ENCODE data around the gene CAPSL.
"Not testable (repeated sequence)": the region's sequence is repeated elsewhere in the genome, so short reads cannot be mapped to it uniquely, and the experiment has no call there.

The CAPSL gene

DNA sequence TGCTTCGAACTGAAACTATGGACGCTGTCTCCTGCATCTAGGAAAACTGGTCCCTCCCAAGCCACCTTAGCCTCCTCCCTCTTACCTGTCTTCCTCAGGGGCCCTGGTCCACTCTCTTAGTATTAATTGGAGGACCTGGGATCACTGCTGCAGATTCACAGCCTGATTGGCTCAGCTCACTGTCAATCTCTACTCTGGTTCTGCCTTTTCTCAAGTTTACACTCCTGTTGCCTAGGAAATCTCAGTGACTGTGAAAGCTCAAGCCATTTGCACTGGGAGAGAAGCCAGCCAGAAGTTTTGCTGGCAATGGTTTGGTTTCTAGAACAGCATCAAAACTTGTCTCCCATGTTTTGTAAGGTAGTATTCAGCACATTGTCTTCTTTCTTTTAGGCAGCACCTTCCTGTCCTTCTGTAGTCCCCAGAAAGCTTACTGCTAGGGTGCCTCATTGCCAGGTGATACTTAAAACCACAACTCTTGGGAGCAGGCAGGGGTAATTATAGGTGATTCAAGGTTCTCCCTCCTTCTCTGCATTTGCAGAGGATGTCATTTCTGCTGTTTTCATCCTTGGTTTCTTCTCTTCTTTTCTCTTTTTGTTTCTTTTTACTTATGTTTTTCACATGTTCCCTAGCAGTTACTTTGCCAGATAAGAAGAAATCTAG lies at the start of gene CAPSL:
Gene CAPSL, minus strand, starts transcription at position 55 of the 660 bp plus-strand sequence. CDS start 17,502 bp downstream, outside the sequence.
- DNase-seq = no peak

DNA sequence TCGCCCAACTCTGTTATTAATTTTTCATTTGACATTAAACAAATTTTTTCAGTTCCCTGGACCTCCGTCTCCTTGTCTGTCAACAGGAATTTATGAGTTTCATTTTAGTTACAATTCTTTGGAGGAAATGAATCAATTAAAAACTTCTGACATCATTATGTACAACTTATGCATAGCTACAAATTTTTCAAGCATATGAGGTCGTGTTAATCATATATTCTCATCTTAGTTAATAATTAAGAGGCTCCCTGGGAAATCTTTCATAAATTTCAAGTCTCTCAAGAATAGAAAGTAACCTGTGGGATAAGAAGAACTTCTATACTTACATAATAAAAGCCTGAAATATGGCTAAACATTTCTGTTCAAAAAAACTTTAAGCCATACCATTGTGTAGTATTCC lies 49.4 kb upstream of the CAPSL start:
- no peak for DNase-seq

DNA sequence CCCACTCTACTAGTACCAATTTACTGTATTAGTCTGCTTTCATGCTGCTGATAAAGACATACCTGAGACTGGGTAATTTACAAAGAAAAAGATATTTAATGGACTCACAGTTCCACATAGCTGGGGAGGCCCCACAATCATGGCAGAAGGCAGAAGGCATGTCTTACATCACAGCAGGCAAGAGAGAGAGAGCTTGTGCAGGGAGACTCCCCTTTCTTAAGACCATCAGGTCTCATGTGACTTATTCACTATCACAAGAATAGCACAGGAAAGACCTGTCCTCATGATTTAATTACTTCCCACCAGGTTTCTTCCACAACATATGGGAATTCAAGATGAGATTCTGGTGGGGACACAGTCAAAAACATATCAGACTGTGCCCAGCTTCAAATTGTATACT lies 41.3 kb upstream of the CAPSL start:
- DNase-seq = no peak

DNA sequence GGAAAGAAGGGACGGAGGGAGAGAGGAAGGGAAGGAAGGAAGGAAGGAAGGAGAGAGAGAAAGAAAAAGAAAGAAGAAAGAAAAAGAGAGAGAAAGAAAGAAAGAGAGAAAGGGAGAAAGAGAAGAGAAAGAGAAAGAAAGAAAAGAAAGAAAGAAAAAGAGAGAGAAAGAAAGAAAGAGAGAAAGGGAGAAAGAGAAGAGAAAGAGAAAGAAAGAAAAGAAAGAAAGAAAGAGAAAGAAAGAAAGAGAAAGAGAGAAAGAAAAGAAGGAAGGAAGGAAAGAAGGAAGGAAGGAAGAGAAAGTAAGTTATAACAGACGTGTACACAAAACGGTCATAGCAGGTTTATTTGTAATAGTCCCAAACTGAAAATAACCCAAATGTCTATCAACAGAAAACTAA lies 38.4 kb upstream of the CAPSL start:
- DNase-seq = not testable (repeated sequence)

DNA sequence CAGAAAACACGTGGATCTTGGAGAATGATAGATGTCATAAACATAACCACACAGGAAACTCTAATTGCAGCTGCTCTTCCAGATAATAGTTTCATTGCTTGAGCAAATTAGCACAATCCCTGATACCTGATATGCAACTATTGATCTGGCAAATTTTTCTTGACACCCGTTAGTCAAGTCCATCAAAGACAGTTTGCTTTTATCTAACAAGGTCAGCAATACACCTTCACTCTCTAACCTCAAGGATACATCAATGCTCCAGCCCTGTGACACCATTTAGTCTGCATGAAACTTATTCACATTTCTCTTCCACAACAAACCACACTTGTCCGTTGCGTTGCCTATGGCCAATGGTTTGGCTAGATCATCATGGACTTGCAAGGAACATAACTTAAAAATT lies 36.1 kb upstream of the CAPSL start:
- no peak for DNase-seq

DNA sequence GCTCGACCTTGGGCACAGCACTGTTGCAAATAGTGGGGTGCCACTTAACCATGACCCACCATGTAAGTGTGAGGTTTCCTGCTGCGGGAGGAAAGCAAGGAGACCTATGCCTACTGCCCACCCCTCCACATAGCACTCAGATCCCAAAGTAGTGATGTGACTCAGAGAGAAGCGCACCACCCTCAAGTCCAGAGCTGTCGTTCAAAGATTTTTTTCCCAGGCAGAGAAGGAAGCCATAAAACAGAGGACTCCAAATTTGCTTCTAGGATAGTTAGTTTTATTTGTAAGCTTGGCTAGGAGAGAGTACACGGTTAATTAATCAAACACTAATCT lies 33.4 kb upstream of the CAPSL start:
- no peak for DNase-seq

DNA sequence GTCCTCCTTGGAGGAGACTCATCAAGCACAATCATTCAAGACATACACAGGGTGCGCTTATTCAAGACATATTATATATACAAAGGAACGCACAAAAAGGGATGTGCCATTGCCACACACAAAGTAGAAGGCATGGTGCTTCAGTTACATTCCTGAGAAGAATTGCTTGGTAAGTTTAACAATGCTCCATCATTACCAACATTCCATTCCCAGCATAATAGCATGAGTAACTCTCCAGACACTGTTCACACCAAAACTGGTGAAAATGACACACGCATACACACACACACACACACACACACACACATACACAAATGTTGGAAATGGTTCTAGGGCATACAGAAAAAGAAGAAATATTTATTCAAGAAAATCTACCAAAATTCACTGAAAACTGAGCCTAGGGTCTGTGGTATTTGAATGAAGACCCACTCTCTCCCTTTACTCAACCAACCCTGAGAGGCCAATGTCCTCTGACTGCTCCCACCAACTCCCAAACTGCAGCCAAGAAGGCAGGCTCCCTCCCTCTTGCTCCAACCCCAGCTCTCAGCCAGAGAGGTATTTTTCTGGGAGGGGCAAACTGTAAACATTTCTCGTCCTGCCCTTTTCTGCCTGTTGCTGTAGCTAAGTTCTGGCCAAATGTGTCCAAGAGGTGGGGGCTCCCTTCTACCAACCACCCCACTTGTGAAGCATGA lies 32.9 kb upstream of the CAPSL start:
- DNase-seq = no peak

DNA sequence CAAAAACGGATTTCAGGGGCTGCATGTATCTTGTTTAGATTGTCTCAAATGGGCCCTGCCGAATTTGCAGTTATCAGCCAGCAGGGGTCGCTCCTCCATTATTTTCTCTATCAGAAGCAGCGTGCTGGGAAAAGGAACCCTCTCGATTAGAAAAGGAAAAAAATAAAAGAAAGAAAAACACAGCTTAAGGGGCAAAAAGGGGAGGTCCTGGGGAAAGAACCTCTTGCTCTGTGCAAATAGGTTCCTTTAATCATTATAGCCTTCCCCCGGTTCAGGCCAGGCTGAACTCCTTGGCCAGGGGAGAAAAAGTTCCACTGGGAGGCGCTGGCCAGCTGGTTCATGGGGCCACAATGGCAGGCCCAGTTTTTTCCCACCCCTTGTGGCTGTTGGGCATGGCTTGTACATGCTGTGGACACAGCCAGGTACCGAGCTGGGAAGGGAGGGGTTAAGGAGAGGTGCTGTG lies 25.0 kb upstream of the CAPSL start:
- no peak for DNase-seq

DNA sequence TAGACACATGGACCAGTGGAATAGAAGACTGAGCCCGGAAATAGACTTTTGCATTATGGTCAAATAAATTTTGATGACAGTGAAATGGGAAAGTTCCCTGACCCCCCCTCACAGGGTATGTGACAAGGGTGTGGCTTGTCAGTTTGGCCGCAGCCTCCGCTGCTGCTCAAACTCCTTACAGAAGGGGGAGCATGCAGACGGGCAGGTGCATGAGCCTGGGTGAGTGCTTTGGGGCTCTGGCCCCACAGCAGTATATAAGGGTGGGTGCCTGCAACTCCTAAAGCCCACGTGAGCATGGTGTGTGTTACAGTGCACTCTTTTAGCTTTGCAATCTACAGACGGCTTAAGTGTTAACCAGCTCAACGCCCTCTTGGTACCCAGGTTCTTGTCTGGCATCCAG lies 21.9 kb upstream of the CAPSL start:
- no peak for DNase-seq

DNA sequence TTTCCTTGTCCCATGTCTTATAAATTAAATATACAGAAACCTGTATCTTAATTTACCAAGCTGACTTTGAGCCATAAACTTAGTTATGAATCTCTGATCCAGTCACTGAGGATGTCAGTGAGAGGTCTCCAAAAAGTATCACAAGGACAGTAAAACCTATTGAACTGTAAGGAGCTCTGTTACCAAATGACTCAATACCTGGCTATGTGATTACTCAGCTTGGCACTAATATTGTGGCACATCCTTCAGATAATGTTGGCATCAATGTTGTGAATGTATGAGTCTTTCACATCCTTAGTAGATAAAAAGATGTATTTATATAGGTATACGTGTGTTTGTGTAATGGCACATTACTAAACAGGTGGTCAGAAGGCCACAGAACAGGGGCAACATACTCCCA lies 18.0 kb upstream of the CAPSL start:
- DNase-seq = no peak

DNA sequence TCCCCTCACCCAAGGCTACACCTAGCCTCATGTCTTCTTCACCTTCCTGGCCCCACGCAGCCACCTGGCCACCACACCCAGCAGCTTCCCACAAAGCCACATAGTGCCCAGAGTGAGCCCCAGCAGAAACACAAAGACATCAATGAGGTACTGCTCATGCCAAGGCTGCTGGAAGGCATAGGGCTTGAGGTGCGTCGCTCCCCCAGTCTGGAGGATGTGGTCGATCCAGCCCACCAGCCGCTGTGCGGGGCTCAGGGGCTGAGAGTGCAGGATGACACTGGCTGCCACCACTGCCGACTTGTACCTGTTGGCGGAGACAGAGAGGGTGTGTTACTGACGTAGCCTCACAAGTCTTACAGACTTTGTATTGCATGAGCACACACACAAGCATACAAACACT lies 15.8 kb upstream of the CAPSL start:
- no peak for DNase-seq

DNA sequence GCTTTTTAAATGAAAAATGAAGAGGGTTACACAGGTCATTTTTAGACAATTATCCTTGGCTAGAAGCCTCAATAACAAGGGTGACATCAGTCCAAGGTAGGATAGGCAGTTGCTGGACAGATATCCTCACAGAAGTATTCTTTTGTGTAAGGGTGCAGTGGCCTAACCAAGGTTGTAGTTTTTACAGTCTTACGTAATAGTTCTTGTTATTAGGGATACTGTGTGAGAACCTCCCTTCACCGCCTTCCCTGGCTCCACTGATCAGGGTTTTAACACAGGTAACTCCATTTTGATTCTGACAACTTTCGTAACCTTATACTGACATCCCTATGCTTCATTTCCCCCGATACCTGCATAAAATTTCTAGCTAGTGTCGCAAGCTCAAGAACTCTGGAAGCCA lies 8.7 kb upstream of the CAPSL start:
- no peak for DNase-seq

DNA sequence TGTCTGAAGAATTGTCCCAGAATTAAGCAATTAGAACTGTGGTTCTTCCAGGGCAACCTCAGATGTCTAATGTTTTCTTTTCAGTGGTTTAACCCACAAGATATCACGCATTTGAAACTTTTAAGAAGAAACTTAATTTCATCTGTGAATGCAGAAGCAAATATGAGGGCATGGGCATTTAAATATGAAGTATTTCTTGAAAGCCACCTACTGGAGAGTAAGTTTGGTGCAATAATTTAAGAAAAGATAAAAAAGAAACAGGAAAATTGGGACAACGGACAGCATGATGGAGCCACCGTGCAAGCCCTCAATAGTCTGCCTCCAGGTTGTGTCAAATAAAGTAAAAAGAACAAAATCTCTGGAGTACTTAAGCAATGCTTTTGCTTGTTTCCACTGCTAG lies 1.2 kb upstream of the CAPSL start:
- DNase-seq = no peak

DNA sequence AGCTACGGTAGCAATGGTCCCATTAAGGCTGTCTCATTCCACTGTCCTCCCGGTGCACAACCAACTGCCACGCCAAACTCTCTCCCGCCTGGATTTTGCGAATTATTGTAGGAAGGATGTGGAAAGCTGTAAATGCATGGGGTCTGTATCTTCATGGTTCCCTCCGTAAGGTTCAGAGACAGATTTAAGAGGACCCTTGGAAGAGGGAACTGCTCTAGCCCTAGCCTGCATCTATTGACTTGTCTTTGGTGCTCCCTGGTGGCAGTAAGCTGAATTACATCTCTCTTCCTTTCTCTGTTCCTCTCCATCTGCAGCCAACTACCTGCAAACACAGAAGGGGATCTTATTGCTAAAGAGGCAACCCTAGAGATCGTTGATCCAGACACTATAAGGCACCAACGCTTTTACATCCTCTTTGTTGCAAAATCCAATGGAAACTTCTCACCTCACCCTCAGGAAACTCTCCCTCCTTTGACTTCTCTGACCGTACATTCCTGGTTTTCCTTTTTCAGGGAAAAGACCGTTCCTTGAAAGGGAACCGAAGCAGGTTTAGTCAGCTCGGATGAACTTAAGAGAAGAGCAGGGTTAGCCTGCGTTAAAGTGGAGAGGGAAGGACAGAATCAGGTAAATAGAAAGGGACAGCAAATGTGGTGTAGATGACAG lies 11.9 kb downstream of the CAPSL start:
- DNase-seq = peak; percentile 41

DNA sequence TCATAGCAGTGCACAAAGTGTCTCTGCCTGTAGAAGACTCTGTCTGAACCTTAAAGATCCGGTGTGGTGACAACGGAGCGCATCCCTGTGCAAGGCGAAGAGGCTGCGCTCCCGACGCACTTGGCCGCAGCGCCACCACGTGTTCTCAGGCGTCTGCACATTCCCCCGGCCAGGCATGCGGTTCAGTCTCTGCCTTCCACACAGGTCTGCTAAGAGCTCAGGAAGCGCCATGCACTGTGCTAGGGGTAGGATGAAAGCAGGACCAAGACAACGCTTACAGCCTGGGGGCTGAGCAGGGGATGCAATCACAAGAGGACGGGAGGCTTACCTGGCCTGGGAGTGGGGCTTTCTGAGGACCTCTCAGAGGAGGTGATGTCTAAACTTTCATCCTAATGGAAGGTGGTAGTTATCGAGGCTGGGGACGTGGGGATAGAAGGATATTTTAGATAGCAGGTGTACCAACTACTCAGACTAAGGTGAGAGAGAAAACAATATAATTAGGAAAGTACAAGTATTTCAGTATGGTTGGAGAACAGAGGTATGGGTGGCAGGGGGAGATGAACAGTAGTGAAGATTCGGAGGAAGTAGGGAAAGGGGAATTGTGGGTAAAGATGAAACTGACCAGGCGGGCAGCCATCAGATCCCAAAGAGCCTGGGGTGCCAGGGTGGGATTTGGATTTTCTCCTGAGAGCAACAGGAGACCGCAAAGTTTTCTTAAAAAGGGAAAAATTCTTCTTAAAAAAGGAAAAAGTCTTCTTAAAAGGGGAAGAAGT lies 13.3 kb downstream of the CAPSL start:
- DNase-seq = peak; percentile 24

DNA sequence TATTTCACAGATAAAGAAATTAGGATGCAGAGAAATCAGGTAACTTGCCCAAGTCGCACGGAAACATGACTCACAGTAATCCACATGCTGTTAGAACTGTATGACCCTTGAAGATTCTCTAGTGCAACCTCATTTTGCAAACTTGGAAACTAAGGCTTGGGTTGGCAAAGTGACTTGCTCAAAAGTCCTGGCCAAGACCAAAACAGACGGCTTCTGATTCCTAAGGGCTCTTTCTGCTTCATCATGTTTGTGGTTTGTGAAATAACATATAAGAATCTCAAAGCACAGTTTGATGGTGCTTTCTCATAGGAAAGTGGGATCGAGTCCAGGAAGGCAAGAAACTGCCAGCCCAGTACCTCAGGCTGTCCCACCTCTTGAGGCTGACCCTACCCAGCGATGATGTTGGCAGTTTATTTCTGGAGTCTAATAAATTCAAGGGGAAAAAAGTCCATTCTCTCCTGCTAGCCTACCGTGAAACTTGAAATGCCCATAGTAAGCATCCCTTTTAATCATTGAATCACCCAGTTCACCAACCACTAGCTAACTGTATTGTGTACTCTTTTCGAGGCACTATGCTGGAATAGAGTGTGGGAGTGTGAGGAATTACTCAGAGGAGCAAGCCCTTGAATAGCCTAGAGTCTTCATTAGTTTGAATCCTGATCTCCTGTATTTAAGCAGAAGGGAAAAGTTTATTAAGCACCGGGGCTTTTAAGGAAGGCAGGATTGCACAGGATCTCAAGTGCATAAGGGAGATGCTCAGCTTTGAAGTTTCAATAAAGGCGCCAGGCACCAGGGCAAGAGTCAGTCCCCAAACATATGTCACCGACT lies 14.1 kb downstream of the CAPSL start:
- no peak for DNase-seq

DNA sequence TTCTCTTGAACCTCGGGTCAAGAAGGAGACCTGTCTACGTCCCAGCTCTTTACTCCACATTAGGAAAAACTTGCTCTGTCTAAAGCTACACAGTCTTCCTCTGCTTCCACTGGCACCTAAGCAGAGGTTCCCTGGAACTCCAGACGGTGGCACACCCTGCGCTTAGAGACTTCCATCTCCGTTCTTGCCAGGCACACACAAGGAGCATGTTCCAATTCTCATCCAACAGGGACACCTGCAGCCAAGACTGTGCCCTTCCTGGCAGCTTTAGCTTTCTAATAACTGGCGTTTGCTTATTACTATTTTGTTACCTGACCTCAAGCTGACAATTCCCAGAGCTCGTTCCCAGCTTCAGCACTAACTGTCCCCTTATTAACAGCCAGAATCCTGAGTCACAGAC lies 16.0 kb downstream of the CAPSL start:
- no peak for DNase-seq

DNA sequence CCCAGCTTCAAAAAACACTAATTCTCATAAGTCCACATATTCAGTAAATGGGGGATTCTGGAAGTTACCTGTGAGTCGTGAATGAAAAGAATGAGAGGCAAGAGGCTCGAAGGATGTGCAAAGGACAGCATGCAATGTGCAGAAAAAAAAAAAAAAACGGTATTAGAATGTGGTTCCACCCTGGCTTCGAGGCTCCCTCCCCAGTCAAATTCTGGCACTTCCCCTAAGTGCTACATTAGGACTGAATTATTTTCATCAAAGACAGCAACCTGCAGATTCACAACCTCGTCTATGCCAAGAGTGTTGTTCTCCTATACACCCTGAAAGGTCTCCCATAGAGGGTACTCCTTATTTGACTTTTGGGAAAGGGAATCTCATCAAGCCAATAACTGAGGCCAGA lies 16.5 kb downstream of the CAPSL start:
- DNase-seq = no peak

DNA sequence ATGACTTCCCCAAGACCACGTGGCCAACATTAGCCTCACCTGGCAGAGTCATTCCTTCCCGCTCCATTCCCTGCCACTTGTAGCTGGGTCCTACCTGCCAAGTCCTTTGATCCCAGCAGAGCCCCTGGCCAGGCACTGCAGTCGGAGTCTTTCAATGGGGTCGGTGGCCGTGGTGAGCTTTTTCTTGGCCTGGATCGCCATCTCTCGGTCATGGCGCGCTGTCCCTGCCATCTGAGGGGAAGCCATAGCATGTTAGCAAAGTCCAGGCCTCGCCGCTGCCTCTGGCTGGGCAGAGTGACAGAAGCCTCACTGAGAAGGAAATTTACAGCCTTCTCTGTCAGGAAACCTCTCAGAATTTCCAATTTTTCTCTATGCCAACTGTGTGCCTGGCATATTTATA lies 17.5 kb downstream of the CAPSL start:
- no peak for DNase-seq

DNA sequence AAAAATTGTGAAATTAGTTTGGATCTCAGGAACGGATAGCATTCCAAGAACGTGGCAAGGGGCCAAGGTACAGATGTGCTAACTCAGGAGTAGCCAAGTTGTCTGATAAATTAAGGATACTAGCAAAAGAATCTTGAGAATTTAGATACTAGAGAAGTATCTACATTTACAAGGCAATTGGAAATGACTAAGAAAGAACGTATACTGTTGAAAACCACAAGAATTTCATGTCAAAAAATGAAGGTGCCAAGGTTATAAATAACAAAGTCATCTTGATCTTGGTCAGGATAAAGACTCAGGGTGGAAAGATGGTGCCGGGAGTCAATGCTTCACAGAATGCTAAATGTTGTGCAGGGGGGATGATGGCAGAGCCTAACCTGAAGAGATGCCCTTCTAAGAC lies 19.2 kb downstream of the CAPSL start:
- DNase-seq = no peak

DNA sequence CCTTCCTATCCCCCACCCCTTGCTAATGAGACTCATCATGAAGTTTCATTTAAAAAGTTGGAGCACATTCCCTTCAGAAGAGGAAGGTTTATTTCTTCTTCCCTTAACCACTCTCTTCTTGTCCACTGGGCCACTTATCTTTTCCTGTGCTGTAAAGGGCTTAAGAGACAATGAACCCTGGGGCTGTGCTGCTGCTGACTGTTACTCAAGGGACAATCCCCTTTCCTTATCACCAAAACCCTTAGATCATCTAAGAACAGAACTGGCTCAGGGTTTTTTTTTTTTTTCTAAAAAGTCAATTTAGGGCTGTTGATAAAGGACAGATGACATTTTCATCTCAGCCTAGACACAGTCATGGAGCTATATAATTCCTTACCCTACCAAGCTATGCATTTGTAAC lies 29.6 kb downstream of the CAPSL start:
- DNase-seq = no peak

DNA sequence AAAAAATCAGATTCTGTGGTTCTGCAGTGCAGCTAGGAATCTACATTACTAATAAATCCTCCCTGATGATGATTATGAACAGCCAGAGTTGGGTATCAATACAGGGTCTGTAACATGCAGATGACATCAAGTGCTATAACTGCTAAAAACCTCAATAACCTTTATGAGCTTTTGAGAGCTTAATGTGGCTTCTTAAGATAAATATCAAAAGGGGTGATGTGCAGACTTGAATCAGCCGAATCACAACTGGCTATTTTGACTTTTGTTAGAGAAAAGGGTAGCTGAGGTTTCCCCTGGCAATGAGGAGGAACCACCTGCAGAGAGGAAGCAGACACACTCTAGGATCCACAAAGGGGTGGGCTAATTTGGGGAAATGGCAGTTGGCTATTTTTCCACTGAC lies 30.2 kb downstream of the CAPSL start:
- DNase-seq = no peak

Measured in NCI-H2081 treated with DMSO at 0.1 percent for 48 hours (cell line).